OCI-LY3 (cell line): Measurements from ENCODE around the gene CXCR5.

Experiments used
- CTCF ChIP-seq: fragments of 200-600, 300-600 bp; sonication (generic); IDR thresholded peaks from 2 replicates; pipeline ENCODE4 v1.5.1; 2014; ENCODE audit warnings: antibody characterized with exemption, low read length, low read depth
- EZH2phosphoT487 ChIP-seq: fragments of 200-600 bp; shearing (Covaris generic); IDR thresholded peaks from 2 replicates; pipeline ENCODE4 v1.6.1; 2018; ENCODE audit warnings: antibody characterized with exemption, mixed run types, low read depth

GRCh38 chr11:118908901-118909618, 25.4 kb downstream of the CXCR5 start:
- TF ChIP-seq CTCF, result no peak
- no peak for TF ChIP-seq EZH2phosphoT487
